HG02678 (cell line): Measurements from ENCODE around the gene PRSS33.

ENCODE experiments used
- ATAC-seq: cut with Tn5 transposase; IDR thresholded peaks from one replicate; pipeline ENCODE4 v1.9.1; 2021; ENCODE audit warnings: mild to moderate bottlenecking, moderate library complexity; ENCODE audit not compliant: unreplicated experiment

PRSS33 gene

GRCh38 chr16:2765462-2766404 is 21.6 kb downstream of the PRSS33 start:
- no peak for ATAC-seq

- ATAC-seq: no peak
These were observed 22.6 kb downstream of the PRSS33 start for GRCh38 chr16:2764718-2765117.

GRCh38 chr16:2763173-2763572 is 24.2 kb downstream of the PRSS33 start:
- ATAC-seq: no peak

- no peak for ATAC-seq
These were observed 24.6 kb downstream of the PRSS33 start for GRCh38 chr16:2762711-2763110.

- no peak for ATAC-seq
These were observed 25.3 kb downstream of the PRSS33 start for GRCh38 chr16:2761886-2762583.

- ATAC-seq: no peak
These were observed 25.9 kb downstream of the PRSS33 start for GRCh38 chr16:2761472-2761871.

GRCh38 chr16:2757344-2757743 is 30.0 kb downstream of the PRSS33 start:
- ATAC-seq: no peak

- ATAC-seq: no peak
These were observed 30.9 kb downstream of the PRSS33 start for GRCh38 chr16:2756288-2757015.

GRCh38 chr16:2755158-2755557 is 32.2 kb downstream of the PRSS33 start:
- no peak for ATAC-seq

- no peak for ATAC-seq
These were observed 33.7 kb downstream of the PRSS33 start for GRCh38 chr16:2753733-2754020.

- ATAC-seq: peak; percentile 39
These were observed 34.3 kb downstream of the PRSS33 start for GRCh38 chr16:2752850-2753732.

- ATAC-seq: peak; percentile 78
These were observed 35.1 kb downstream of the PRSS33 start, which contains the start of gene SRRM2 for GRCh38 chr16:2752035-2752849. SRRM2 (plus strand) TSS chr16:2752638; CDS start chr16:2756365, 3,727 bp downstream.

- no peak for ATAC-seq
These were observed 35.8 kb downstream of the PRSS33 start for GRCh38 chr16:2751577-2752034.

- ATAC-seq: no peak
These were observed 37.4 kb downstream of the PRSS33 start for GRCh38 chr16:2749936-2750335.

- no peak for ATAC-seq
These were observed 37.9 kb downstream of the PRSS33 start for GRCh38 chr16:2749476-2749875.

- no peak for ATAC-seq
These were observed 38.5 kb downstream of the PRSS33 start for GRCh38 chr16:2748757-2749455.

- ATAC-seq: no peak
These were observed 41.4 kb downstream of the PRSS33 start for GRCh38 chr16:2745961-2746360.

GRCh38 chr16:2745116-2745890 is 42.1 kb downstream of the PRSS33 start:
- ATAC-seq: no peak
